Natural killer cell (primary cell): Measurements from ENCODE around the gene OR5M10. TPM values are rescaled to one million over a fixed set of nuclear protein-coding genes. Genes with fewer than 3 reads are reported as not detected.
"Not testable (repeated sequence)": the region's sequence is repeated elsewhere in the genome, so short reads cannot be mapped to it uniquely, and the experiment has no call there.

ENCODE experiments used
- ATAC-seq, 3 donors: fragments of 150-1000 bp in 2 of 3; fragments of 200-7000 bp in 1 of 3; cut with Tn5 transposase; 1 replicate in 1 of 3; 2 replicates in 2 of 3; pipeline ENCODE4 v1.10.0; 2021; ENCODE audit warnings: mild to moderate bottlenecking in 2 of 3, moderate library complexity in 2 of 3
- DNase-seq, 2 donors: peaks; one replicate each; pipeline versions ENCODE4 v3.0.0 to v3.0.0-alpha.2; 2013 to 2021; ENCODE audit warnings: mixed read lengths in 1 of 2
- H3K27ac ChIP-seq: one replicate; pipeline ENCODE4 v1.5.1; 2013; ENCODE audit warnings: mild to moderate bottlenecking, low read length
- H3K27me3 ChIP-seq: one replicate; pipeline ENCODE4 v1.6.1; 2013; ENCODE audit warnings: low read length; ENCODE audit not compliant: control insufficient read depth, insufficient read depth
- H3K36me3 ChIP-seq: one replicate; pipeline ENCODE4 v1.6.1; 2013; ENCODE audit warnings: low read length; ENCODE audit not compliant: control insufficient read depth, insufficient read depth
- H3K4me1 ChIP-seq: one replicate; pipeline ENCODE4 v1.6.1; 2013; ENCODE audit warnings: low read length; ENCODE audit not compliant: control insufficient read depth, insufficient read depth
- H3K4me3 ChIP-seq: one replicate; pipeline ENCODE4 v1.5.1; 2013; ENCODE audit warnings: low read length
- H3K9me3 ChIP-seq: one replicate; pipeline ENCODE4 v1.6.1; 2013; ENCODE audit warnings: low read length; ENCODE audit not compliant: control insufficient read depth, insufficient read depth
- H3K27ac Mint-ChIP-seq, 2 donors: one replicate each; pipeline ENCODE4 v1.8.0; 2022; ENCODE audit warnings: mild to moderate bottlenecking in 2 of 2, mixed read lengths in 2 of 2, moderate library complexity in 1 of 2
- H3K27me3 Mint-ChIP-seq, 2 donors: one replicate each; pipeline ENCODE4 v1.8.0; 2022; ENCODE audit warnings: low read depth in 2 of 2, mixed read lengths in 2 of 2
- H3K36me3 Mint-ChIP-seq: one replicate; pipeline ENCODE4 v1.8.0; 2022; ENCODE audit warnings: mixed read lengths
- H3K4me1 Mint-ChIP-seq, 2 donors: one replicate each; pipeline ENCODE4 v1.8.0; 2022; ENCODE audit warnings: mixed read lengths in 2 of 2
- H3K4me3 Mint-ChIP-seq: one replicate; pipeline ENCODE4 v1.8.0; 2022; ENCODE audit warnings: mild to moderate bottlenecking, moderate library complexity, mixed read lengths
- H3K9me3 Mint-ChIP-seq, 2 donors: one replicate each; pipeline ENCODE4 v1.8.0; 2022; ENCODE audit warnings: mixed read lengths in 2 of 2
- CTCF ChIP-seq: fragments of 200-600 bp; IDR thresholded peaks from one replicate; pipeline ENCODE4 v1.8.0; 2022; ENCODE audit warnings: antibody characterized with exemption
- WGBS: methylation state at CpG from one replicate; pipeline ENCODE4 v1.1.7; 2013; ENCODE audit warnings: missing lambda C conversion rate; ENCODE audit not compliant: insufficient coverage; 5-methylcytosine and 5-hydroxymethylcytosine counted together
- intact Hi-C: fragments of 100-400 bp; cut with micrococcal nuclease; formaldehyde crosslinking; loops from one replicate; pipeline ENCODE4 v1.14.2; 2022
- total RNA-seq, 4 donors: library from RNA; stranded (reverse); fragments of 120-200 nt in 1 of 4; gene quantifications; one replicate each; pipeline versions ENCODE4 v1.2.3 to v1.2.4, GENCODE V29; 2013 to 2022

Gene OR5M10
- not detected for total RNA-seq
- not detected for total RNA-seq (2013)

- no peak for ATAC-seq
- Histone ChIP-seq H3K27me3 (no peaks in the 10 kb centered on the region), H3K9me3 (no peaks in the 10 kb centered on the region), H3K4me1 (no peaks in the 10 kb centered on the region), H3K4me3 (no peak within 1 kb of the TSS), H3K36me3 (no peaks in the 10 kb centered on the region), H3K27ac (no peak within 1 kb of the TSS)
- H3K9me3 Mint-ChIP-seq: peaks cover 5 to 11% of the 10 kb centered on the region in 2 donors
- no peak within 1 kb of the TSS for H3K27ac Mint-ChIP-seq
- H3K4me3 Mint-ChIP-seq: no peak within 1 kb of the TSS
- no peaks in the 10 kb centered on the region for H3K4me1 Mint-ChIP-seq
- no peaks in the 10 kb centered on the region for H3K27me3 Mint-ChIP-seq
- H3K36me3 Mint-ChIP-seq: peaks cover 4% of the 10 kb centered on the region
- no peak for DNase-seq
- intact Hi-C loops: no loop called here
- TF ChIP-seq CTCF: no peak
- WGBS: 69% methylated on average over 2 of the region's 3 CpGs
Measured at GRCh38 chr11:56577621-56578020, at the start of gene OR5M10. Gene OR5M10 (minus strand): TSS chr11:56577721. CDS start chr11:56577721, 0 bp downstream.

GRCh38 chr11:56625946-56626345 lies 48.4 kb upstream of the OR5M10 start:
- no peaks in the 10 kb centered on the region for H3K4me1 Mint-ChIP-seq
- no peaks in the 10 kb centered on the region for H3K27me3 Mint-ChIP-seq
- intact Hi-C loops: no loop called here
- DNase-seq (no peak), ATAC-seq (no peak)
- H3K36me3 Mint-ChIP-seq: no peaks in the 10 kb centered on the region
- H3K4me3 Mint-ChIP-seq: no peak overlapping the region
- H3K36me3 ChIP-seq: no peaks in the 10 kb centered on the region
- H3K27me3 ChIP-seq: no peaks in the 10 kb centered on the region
- WGBS: no CpG with 5 or more reads among the region's 2 CpGs
- no peak for TF ChIP-seq CTCF
- H3K4me1 ChIP-seq: no peaks in the 10 kb centered on the region
- no peak overlapping the region for H3K27ac ChIP-seq
- H3K9me3 Mint-ChIP-seq: peaks cover 4 to 5% of the 10 kb centered on the region in 2 donors
- H3K27ac Mint-ChIP-seq: no peak overlapping the region
- H3K9me3 ChIP-seq: no peaks in the 10 kb centered on the region
- no peak overlapping the region for H3K4me3 ChIP-seq

- H3K27me3 Mint-ChIP-seq: no peaks in the 10 kb centered on the region
- no peaks in the 10 kb centered on the region for H3K4me1 ChIP-seq
- no peaks in the 10 kb centered on the region for H3K36me3 Mint-ChIP-seq
- no peak for TF ChIP-seq CTCF
- no peaks in the 10 kb centered on the region for H3K9me3 ChIP-seq
- WGBS: 33% methylated on average over 1 of the region's 3 CpGs
- no peaks in the 10 kb centered on the region for H3K36me3 ChIP-seq
- H3K4me3 Mint-ChIP-seq: no peak overlapping the region
- no peaks in the 10 kb centered on the region for H3K4me1 Mint-ChIP-seq
- no peak overlapping the region for H3K27ac Mint-ChIP-seq
- DNase-seq (no peak), ATAC-seq (no peak)
- H3K27me3 ChIP-seq: no peaks in the 10 kb centered on the region
- H3K27ac ChIP-seq: no peak overlapping the region
- no peak overlapping the region for H3K4me3 ChIP-seq
- H3K9me3 Mint-ChIP-seq: peaks cover 8 to 10% of the 10 kb centered on the region in 2 donors
- intact Hi-C loops: no loop called here
Measured at GRCh38 chr11:56624661-56625110, 47.2 kb upstream of the OR5M10 start.

- H3K36me3 Mint-ChIP-seq: no peaks in the 10 kb centered on the region
- no peak for TF ChIP-seq CTCF
- H3K36me3 ChIP-seq: no peaks in the 10 kb centered on the region
- 67% methylated on average over 1 of the region's 1 CpG for WGBS
- no peaks in the 10 kb centered on the region for H3K27me3 ChIP-seq
- no peak for DNase-seq
- H3K9me3 Mint-ChIP-seq: peaks cover 6 to 7% of the 10 kb centered on the region in 2 donors
- peaks cover 3% of the 10 kb centered on the region for H3K9me3 ChIP-seq
- no peaks in the 10 kb centered on the region for H3K4me1 ChIP-seq
- H3K27ac ChIP-seq: no peak overlapping the region
- no peak overlapping the region for H3K4me3 ChIP-seq
- H3K27ac Mint-ChIP-seq: no peak overlapping the region
- ATAC-seq: no peak
- no peaks in the 10 kb centered on the region for H3K4me1 Mint-ChIP-seq
- H3K27me3 Mint-ChIP-seq: no peaks in the 10 kb centered on the region
- H3K4me3 Mint-ChIP-seq: no peak overlapping the region
- intact Hi-C loops: no loop called here
Measured at GRCh38 chr11:56611174-56611573, 33.7 kb upstream of the OR5M10 start.

GRCh38 chr11:56592088-56592717 lies 14.7 kb upstream of the OR5M10 start:
- ATAC-seq, H3K36me3 Mint-ChIP-seq, H3K4me3 ChIP-seq, H3K4me1 Mint-ChIP-seq, intact Hi-C loops, H3K9me3 ChIP-seq, H3K27me3 Mint-ChIP-seq, DNase-seq, H3K27me3 ChIP-seq, H3K27ac ChIP-seq, H3K36me3 ChIP-seq, H3K4me3 Mint-ChIP-seq, H3K4me1 ChIP-seq, H3K27ac Mint-ChIP-seq, H3K9me3 Mint-ChIP-seq: not testable (repeated sequence)
- 89% methylated on average over 16 of the region's 20 CpGs for WGBS
